Effector CD4-positive, alpha-beta T cell (primary cell): ENCODE results near the gene HSD11B1L.

ENCODE experiments used
- DNase-seq: peaks from one replicate; pipeline ENCODE4 v3.0.0-alpha.2; 2020
- total RNA-seq: gene quantifications from one replicate; lab custom pipeline; 2026; lab: John Stamatoyannopoulos, UW

The HSD11B1L gene, protein sequence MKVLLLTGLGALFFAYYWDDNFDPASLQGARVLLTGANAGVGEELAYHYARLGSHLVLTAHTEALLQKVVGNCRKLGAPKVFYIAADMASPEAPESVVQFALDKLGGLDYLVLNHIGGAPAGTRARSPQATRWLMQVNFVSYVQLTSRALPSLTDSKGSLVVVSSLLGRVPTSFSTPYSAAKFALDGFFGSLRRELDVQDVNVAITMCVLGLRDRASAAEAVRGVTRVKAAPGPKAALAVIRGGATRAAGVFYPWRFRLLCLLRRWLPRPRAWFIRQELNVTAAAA
- total RNA-seq, result 1.3 reads per million

DNA sequence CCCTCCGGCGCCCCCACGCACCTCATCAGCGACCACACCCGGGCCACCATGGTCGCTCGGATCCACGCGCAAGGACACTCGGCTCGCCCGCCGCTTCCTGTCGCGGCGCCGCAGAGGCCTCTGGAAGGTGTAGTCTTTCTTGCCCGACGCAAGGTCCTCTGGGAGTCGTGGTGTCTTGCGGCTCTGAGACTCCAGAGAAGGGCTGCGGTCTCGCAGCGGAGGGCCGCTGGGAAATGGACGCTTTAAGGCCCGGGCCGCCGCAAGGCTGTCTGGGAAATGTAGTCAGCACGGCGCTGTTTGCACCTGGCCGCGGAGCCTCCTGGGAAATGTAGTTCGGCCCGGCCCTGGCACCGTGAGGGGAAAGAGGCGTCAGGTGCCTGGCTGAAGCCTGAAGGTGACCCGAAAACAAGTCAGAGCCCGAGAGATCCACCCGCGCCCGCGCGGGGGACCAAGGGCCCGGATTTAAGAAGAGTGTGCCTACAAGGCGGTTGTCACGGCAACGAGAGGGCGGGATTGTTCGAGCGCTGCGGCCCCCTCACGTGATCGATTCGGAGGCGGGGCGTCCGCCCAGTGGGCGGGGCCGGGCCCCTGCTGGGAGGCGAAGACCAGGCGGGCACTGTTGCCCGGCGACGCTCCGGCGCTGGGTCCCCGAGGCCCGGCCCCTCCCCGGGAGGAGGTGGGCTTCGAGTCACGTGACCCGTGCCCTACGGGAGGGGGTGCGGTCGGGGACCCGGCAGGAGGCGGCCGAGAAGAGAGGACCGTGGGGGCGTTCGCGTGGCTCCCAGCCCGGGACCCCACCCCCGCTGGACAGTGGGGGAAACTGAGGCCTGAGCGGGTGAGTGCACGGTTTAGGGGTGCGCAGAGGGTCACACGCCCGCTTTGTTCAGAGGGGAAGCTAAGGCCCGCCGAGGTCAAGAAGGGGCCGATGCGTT is at the start of gene HSD11B1L, which contains the start of gene MICOS13:
HSD11B1L (plus strand) TSS at position 591 of the 932 bp plus-strand sequence. CDS start 3,806 bp downstream, outside the sequence.
MICOS13 (minus strand) TSS at position 80 of the 932 bp plus-strand sequence; CDS start at position 50, 30 bp downstream.
- DNase-seq, result peak; percentile 99

DNA sequence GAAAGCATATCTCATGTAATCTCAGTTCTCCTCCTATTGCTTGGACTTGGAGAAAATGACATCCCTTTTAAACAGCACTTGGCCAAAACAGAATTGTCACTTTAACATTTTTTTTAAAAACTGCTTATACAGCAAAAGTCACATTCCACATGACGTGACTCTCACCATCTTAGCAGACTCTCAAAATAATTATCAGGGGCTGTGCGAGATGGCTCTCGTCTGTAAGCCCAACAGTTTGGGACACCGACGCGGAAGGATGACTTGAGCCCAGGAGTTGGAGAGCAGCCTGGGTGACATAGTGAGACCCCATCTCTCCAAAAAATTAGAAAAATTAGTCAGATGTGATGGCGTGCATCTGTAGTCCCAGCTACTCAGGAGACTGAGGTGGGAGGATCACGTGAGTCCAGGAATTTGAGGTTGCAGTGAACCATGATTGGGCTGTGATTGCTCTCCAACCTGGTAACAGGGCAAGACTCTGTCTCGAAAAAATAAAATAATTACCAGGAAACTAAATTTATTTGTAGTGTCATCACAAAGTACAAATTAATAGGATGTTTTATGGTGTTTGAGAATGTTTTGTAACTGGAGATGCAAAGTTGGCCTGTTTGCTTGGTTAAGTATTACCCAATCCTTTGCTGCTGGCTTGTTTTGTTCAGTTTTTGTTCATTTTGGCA is 49.1 kb upstream of the HSD11B1L start:
- DNase-seq, result no peak

DNA sequence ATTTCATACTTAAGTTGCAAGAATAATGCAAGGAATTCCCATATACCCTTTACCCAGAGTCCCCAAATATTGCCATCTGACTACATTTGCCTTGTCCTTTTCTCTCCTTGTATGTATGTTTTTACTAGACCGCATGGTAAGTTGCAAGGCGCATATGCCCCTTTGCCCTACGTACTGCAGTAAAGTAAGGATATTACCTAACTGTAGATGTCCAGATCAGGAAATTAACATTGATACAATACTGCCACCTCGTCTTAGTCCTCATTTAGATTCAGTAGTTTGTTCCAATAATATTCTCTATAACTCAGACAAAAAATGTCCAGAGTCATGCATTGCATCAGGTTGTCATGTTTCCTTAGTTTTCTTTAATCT is 48.6 kb upstream of the HSD11B1L start:
- DNase-seq, result no peak

DNA sequence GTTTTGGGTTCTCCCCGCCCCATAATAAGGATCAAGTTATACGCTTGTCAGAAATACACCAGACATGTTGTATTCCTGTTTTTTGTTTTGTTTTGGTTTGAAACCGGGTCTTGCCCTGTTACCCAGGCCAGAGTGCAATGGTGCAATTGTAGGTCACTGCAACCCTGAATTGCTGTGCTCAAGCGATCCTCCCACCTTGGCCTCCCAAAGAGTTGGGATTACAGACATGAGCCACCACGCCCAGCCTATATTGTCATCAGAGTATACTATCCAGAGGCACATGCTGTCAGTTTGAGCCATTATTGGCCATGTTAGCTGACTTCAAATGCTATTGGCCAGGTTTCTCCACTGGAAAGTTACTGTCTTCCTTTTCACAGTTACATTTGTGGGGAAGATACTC is 48.2 kb upstream of the HSD11B1L start:
- DNase-seq, result no peak

DNA sequence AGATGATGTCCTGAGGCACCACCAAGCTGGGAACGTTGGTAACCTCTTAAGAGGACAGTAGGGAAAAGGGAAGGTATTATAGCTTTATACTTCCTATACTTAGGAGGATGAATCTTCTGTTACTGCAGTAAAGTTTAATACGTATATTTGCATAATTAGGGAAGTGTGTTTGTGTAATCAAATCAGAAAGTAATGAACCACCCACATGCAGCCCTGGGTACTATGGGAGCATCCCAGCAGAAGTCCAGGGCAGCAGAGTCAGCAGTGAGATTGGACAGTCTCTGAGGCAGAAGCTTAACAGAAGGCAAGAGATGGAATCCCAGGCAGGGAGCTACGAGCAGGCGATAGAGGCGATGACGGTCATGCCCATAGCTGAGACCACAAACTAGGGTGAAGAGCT is 45.4 kb upstream of the HSD11B1L start:
- no peak for DNase-seq

DNA sequence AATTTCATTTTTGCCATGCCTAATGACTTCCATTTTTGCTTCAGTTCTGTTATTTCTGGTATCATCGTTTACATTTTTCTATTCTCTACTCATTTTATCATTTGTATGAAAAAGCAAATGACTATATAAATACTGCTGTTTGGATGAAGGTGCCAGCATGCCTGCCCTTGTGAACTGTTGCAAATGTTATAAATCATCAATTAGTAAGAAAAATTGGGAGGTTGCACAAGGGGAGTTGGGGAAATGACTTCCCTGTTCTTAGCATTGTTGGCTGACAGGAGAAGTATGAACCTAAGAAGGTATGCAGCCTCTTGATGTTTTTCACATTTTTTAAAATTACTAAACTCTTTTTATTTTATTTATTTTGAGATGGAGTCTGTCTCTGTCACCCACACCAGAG is 42.9 kb upstream of the HSD11B1L start:
- DNase-seq, result no peak

DNA sequence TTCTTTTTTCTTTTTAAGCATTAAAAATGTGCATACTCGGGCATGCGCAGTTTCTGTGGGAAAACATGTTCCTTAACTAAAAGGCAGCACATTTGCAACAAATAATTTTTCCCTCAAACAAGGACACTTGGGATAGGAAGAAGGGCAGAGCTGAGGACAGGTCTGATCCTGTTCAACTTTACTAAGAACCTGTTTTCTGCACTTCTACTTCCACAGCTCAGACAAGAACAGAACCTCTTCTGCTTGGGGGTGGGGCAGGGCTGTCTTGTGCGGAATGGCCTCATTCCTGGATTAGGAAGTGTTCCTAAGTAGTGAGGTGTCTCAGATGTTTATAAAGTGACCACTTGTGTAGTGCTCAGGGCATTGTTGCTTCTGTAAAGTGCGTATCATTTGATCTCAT is 39.7 kb upstream of the HSD11B1L start:
- no peak for DNase-seq

DNA sequence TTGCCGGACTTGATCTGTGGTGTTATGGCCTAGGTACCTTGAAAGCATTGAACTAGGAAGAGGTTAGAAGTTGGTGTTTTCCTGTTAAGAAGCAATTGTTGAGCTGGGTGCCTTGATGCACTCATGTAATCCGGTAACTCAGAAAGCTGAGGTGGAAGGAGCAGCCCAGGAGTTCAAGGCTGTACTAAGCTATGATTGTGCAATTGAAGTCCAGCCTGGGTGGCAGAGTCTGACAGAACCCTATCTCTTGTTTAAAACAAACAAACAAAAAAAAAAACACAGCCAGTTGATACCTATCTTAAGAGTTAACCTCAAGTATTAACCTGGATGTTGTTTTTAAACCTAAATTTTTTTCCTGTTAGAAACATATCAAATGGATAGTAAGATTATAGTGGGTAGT is 38.6 kb upstream of the HSD11B1L start:
- DNase-seq, result no peak

DNA sequence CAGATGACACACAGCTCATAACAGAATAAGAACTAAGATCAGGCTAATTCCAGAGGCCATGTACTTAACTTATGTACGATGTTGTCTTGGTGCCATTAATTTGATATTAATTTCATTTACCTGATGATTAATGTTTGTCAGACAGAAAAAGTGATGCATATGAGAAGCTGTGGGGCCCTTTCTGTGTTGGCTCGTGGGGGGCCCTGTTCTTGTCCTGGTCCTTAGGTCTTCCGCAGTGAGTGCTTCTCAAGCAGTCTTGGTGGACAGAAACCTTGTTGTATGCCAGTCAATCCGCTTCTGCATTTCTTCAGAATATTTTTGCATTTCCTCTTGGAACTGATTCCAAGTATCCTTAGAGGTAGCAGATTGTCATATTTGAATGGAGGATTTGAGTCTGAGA is 37.8 kb upstream of the HSD11B1L start:
- DNase-seq, result no peak

DNA sequence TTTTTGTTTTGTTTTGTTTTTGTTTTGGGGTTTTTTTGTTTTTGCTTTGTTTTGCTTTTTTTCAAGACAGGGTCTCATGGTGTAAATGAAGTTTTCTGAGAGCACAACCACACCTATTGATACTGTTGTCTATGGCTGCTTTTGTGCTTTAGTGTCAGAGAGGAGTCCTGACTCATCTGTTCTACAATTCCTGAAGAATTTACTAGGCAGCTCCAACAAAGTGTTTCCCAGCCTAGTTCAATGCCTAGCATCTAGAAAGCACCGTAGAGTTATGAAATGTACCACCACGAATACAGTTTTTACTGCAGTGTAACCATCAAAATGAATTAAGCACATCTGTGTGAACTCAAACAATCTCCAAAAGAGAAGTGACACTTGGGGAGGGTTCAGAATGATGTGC is 36.8 kb upstream of the HSD11B1L start:
- DNase-seq, result no peak

DNA sequence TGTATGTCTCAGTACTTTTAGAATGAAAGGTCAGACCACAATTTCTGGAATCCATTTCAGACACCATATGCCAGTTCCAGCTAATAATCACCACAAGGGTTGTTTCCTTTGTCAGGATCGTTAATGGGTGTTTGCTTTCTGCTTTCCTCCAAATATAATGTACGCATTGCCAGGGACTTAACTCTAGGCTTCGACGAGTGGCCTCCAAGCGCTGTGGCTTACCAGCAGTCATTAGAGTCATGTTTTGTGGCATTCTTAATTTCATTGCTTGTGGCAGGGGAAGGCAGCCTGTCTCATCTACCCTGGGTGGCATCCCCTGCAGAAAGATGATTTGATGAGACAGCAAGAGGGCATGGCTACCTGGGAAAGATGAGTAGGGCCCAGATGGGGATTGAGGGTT is 35.4 kb upstream of the HSD11B1L start:
- no peak for DNase-seq

DNA sequence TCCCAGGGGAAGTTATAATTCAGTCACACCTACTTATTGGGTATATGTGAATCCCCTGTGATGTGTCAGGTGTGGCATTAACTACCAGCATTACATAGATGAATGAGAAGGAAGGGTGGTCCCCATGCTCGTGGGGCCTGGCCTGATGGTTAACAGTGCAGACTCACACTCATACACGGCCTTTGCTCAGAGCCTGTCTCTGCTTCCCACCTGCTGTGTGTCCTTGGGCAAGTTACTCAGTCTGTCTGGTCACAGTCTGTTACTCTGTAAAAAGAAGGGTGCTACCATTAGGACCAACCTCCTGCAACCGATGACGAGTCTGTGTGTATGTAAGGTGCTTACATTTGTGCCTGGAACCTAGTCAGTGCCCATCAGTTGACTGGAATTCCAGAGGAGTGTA is 34.1 kb upstream of the HSD11B1L start:
- no peak for DNase-seq

DNA sequence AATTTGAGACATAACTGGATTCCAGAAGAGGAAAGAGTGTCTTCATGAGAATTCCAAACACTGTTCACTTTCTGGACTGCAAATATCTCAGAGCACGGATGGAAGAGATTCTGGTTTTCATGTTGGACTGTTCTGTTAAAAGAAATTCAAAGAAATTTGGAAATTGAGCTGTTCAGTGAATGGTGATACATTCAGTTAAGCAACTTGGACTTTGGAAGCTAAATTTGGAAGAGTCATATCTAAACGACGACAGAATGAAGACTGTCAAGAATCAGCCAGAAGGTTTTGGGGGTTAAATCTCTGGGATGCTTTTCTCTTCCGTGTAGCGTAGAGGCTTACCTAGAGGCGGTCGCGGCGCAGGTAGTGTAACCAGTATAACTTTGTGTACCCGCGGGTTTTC is 32.4 kb upstream of the HSD11B1L start:
- no peak for DNase-seq

DNA sequence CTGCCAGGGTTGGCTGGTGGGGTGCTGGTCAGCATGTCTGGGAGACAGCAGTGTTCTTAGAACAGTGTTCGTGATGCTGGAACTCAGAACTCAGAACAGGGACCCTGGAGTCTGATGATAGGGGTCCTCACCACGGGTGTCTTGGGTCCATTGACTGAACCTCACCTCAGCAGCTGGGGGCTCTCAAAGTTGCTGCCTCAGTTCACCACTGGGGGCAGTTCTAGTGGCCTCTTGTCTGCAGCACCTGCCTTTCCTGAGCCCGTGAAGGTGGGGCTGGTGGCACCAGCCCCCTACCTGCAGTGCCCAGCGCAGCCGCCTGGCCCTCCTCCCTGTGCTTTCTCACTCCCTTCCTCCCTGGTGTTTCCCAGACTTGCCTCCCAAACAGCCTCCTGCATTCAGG is 29.5 kb upstream of the HSD11B1L start:
- DNase-seq, result no peak

DNA sequence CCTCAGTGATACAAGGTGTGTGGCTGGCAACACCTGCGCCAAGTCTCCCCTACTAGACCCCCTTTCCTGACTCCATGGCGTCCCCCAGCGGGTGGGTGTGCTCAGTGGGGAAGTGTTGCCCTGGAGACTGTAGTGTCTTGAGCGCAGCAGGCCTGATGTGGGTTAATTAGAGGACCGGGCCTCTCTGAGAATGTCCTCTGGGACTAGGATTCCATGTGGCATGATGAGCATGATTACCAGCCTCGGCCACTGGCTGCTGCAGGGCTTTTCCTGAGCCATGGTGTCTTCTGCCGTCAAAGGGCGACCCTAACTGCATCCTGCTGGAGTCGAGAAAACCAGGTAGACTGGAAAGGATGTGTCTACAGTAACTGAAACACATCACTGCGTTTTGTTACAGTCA is 28.6 kb upstream of the HSD11B1L start:
- no peak for DNase-seq

DNA sequence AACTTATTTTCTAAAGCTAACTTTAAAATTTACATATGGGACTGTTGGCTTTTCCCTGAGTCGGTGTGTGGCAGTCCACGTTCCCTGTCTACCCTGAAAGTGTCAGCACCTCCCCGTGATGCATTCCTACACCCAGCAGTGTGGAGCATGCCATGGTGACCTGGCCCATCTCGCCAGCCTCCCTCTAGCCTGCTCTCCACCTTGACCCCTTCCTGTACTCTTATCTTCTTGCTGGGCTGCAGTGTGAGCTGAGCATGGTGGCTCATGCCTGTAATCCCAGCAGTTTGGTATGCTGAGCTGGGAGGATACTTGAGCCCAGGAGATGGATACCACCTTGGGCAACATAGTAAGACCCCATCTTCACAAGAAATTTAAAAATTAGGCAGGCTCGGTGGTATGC is 25.9 kb upstream of the HSD11B1L start:
- no peak for DNase-seq

DNA sequence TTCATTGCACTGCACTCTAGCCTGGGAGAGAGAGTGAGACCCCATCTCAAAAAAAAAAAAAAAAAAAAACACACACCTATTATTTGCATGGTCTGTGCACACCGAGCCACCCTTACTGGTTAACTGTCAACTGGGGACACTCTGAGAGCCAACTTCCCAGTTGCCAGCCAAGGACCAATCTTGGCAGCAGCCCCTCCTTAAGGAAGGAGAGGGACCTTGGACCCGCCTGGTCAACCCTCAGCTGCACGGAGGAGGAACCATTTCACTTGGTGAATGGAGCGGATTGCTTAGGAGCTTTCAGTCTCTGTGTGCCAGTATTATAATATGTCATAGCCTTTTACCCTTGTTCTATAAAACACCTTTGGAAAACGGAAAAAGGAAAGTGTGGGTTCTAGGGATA is 25.4 kb upstream of the HSD11B1L start:
- DNase-seq, result no peak

DNA sequence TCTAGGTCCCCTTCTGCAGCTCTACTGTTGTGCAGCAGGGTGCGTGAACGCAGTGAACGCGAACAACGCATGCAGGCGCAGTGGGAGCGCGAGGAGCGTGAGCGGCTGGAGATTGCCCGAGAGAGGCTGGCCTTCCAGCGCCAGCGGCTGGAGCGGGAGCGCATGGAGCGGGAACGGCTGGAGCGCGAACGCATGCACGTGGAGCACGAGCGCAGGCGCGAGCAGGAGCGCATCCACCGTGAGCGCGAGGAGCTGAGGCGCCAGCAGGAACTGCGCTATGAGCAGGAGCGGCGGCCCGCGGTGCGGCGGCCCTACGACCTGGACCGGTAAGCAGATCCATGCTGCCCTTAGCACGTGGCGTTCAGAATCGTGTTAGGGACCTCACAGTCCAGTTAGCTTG is 19.3 kb upstream of the HSD11B1L start:
- no peak for DNase-seq

DNA sequence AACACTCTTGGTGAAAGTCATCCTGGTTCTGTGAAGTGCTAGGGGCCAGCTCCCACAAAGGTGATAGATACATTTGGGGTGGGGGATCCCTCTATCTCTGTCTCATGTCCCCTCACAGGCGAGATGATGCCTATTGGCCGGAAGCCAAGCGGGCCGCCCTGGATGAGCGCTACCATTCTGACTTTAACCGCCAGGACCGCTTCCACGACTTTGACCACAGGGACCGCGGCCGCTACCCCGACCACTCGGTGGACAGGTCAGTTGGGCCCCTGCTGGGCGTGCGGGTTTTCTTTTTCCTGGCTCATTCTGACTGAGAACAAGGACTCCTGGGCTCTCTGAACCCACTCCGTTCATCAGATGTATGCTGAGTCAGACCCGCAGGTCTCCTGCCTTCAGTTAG is 16.9 kb upstream of the HSD11B1L start:
- DNase-seq, result no peak

DNA sequence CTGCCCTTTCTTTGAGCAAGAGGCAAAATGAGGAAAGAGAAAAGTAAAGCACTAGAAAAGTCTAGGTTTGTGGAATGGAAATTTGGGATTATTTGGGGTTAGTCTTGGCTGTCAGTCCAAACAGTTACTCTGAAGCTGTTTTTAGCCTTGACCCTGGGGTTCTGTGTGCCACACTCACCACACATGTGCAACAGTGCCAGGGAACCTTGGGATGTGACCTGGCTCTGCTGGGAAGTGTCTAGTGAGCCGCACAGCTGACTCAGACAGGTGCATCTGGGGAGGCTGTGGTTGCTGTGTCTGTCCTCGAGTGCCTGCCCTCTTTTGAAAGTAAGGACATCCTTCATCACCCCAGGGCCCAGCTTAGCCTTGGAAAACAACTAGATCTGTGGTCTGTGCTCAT is 16.3 kb upstream of the HSD11B1L start:
- no peak for DNase-seq

DNA sequence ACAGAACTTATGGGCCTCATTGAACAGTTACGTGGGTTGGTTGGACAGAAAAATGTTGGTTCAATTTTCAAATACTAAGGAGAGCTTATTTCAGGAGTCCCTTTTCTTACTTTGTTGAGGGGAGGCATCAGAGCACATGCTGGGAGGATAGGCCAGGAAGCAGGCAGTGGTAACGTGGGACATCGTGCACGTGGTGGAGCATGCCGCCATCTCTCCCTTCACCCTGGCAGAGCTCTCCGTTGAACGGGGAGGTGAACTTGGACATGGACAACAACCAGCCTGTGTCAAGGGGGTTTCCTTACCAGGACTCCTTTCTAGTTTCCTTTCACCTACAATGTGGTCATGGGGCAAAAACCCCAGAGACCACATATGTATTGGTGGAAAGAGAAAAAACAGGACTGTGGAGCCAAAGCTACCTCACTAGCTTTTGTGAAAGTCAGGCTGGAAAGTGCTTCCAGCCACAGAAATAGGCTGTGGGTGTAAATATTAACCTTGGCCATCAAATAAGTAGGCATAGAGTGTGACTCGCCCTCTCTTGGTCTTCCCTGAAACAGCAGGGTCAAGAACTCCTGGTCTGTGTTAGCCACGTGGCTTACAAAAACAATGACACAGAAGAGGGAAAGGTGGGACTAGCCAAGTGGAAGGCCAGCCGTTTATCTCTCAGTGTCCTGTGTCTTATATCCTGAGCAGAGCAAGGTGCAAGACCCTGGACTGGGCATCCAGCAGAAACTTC is 14.9 kb upstream of the HSD11B1L start:
- DNase-seq, result no peak

DNA sequence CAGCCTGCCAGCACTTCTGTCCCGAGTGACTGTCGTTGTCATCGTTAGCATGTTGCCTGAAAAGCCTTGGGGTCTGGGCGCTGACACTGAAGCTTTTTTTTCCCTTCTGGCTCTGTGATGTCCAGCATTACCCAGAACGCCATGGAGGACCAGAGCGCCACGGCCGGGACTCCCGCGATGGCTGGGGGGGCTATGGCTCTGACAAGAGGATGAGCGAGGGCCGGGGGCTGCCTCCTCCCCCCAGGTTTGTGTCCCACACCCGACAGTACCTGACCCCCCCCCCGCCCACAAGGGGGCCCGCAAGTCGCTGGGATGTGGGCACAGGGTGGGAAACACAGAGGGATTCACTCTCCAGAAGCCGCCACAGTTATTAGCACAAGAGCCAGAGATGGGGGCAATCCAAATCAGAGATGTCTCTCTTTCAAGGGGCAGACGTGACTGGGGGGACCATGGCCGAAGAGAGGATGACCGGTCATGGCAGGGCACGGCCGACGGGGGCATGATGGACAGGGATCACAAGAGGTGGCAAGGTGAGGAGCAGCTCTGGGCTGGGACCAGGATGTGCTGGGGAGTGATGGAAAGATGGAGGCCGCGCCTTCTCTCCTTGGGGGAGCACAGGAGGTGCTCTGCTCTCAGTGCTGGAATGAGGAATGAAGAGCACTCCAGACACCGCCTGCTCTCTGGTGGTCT is 13.8 kb upstream of the HSD11B1L start:
- DNase-seq, result no peak
